Neural cell (in vitro differentiated cells): ENCODE measurements around the gene ITK.

Experiments used
- CTCF ChIP-seq: fragments of 450-650 bp; IDR thresholded peaks from 2 replicates; pipeline ENCODE4 v1.5.1; 2014; ENCODE audit warnings: antibody characterized with exemption, mild to moderate bottlenecking, moderate library complexity; ENCODE audit not compliant: poor library complexity, severe bottlenecking
- EZH2 ChIP-seq: fragments of 200-600, 300-800 bp; shearing (Covaris generic), sonication (generic); IDR thresholded peaks from 2 replicates; pipeline ENCODE4 v1.6.1; 2014; ENCODE audit warnings: antibody characterized with exemption, low read length, borderline replicate concordance, mild to moderate bottlenecking; ENCODE audit not compliant: insufficient read depth, poor library complexity, severe bottlenecking
- MXI1 ChIP-seq: fragments of 450-650 bp; conservative IDR thresholded peaks from 2 replicates; pipeline ENCODE4 v1.6.1; 2014; ENCODE audit warnings: antibody characterized with exemption, mild to moderate bottlenecking; ENCODE audit not compliant: poor library complexity, severe bottlenecking
- REST ChIP-seq: IDR thresholded peaks from 2 replicates; pipeline ENCODE4 v1.6.1; 2012; ENCODE audit warnings: borderline replicate concordance

- TF ChIP-seq CTCF (no peak), EZH2 (no peak), REST (no peak), MXI1 (no peak)
Measured at GRCh38 chr5:157203417-157203816, 22.8 kb downstream of the ITK start.
